ENCODE results near the gene PSRC1.

Gene PSRC1

GRCh38 chr1:109300650-109301151 lies 17.8 kb upstream of the PSRC1 start:
- DNase-seq (ENCODE audit: extremely low spot score): no peak
- TF ChIP-seq CTBP1 (IDR thresholded peaks at IDR 0.05; ENCODE audit: borderline replicate concordance): no peak
- no peak for TF ChIP-seq NFRKB (IDR thresholded peaks at IDR 0.05)
- no peak for TF ChIP-seq ARNT (IDR thresholded peaks at IDR 0.05)
- TF ChIP-seq FOXK2 (IDR thresholded peaks at IDR 0.05): no peak
- ChIA-PET POLR2A (no interaction called here), CTCF (no interaction called here)

- DNase-seq (ENCODE audit: extremely low spot score): no peak
- no peak for TF ChIP-seq TARDBP (IDR thresholded peaks at IDR 0.05)
- TF ChIP-seq L3MBTL2 (conservative IDR thresholded peaks at IDR 0.05): no peak
- no peak for TF ChIP-seq ARNT (IDR thresholded peaks at IDR 0.05)
- TF ChIP-seq LEF1 (IDR thresholded peaks at IDR 0.05; ENCODE audit: borderline replicate concordance): no peak
- TF ChIP-seq FOXA1 (IDR thresholded peaks at IDR 0.05): no peak
- TF ChIP-seq BHLHE40 (IDR thresholded peaks at IDR 0.05; ENCODE audit: borderline replicate concordance): no peak
- TF ChIP-seq FOXK2 (IDR thresholded peaks at IDR 0.05): no peak
- no peak for TF ChIP-seq SUZ12 (IDR thresholded peaks at IDR 0.05)
- TF ChIP-seq ELF4 (IDR thresholded peaks at IDR 0.05): no peak
- TF ChIP-seq CTBP1 (IDR thresholded peaks at IDR 0.05; ENCODE audit: borderline replicate concordance): no peak
- TF ChIP-seq FOXM1 (IDR thresholded peaks at IDR 0.05; ENCODE audit: borderline replicate concordance): no peak
- TF ChIP-seq NFRKB (IDR thresholded peaks at IDR 0.05): no peak
- CTCF ChIA-PET: no interaction called here
- POLR2A ChIA-PET: no interaction called here
Measured at GRCh38 chr1:109299558-109300343, 16.8 kb upstream of the PSRC1 start.

- TF ChIP-seq L3MBTL2 (conservative IDR thresholded peaks at IDR 0.05) (peak; percentile 52; the same call in 1 of the 2 replicates), FOXA1 (IDR thresholded peaks at IDR 0.05) (no peak)
- POLR2A ChIA-PET: no interaction called here
- CTCF ChIA-PET: no interaction called here
- no peak for DNase-seq (ENCODE audit: extremely low spot score)
Measured at GRCh38 chr1:109298666-109299557, 16.0 kb upstream of the PSRC1 start.

DNA sequence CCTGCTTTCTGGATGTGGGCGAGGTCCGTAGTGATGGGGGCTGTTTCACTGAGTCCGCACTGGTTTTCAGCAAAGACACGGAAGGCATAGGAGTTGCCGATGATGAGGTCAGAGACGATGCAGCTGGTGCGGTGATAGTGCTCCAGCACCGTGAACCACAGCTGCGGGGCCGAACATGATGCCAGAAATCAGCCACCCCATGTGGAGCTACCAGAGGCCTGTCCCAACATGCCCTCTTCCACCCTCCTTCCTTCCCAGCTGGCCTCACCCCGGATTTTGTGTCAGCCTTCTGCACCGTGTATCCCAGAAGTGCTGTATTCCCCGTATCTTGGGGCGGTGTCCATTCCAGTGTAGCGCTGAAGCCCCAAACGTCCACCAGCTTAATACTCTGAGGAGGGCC lies 13.8 kb upstream of the PSRC1 start:
- no peak for DNase-seq (ENCODE audit: extremely low spot score)

DNA sequence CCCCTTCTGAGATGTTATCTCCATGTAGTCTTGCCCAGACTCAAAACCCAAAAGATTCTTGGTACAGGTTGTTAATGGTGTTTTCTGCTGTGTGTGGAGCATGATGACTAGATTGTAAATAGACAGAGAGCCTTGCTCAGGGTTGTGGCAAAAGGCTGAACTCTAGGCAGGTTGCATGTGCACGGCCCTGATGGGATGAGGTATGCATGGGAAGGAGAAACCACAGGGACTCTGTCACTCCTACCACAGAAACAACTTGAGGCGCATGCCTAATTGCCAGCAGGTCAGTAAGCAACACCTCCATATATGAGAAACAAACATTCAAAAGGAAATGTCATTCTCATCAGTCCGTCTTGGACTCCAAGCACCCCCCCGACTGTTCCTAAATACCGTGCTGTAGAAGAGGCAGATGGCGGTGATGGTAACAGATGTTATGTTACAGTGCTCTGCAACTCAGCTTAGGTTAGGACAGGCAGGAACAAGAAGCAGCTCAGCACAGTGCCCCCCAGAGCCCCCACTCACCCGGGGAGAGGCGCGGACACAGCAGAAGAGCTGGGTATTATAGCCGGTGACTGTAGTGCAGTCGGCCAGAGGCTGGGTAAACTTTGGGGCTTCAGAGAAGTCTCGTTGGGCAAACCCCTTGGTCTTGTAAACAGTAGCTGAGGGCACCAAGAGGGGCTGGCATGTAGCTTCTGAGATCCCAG lies 12.9 kb upstream of the PSRC1 start:
- CTCF ChIA-PET: no interaction called here
- DNase-seq (ENCODE audit: extremely low spot score): no peak
- TF ChIP-seq TARDBP (IDR thresholded peaks at IDR 0.05): no peak
- TF ChIP-seq FOXA1 (IDR thresholded peaks at IDR 0.05): no peak
- TF ChIP-seq NFRKB (IDR thresholded peaks at IDR 0.05): no peak
- no peak for TF ChIP-seq BHLHE40 (IDR thresholded peaks at IDR 0.05; ENCODE audit: borderline replicate concordance)
- no peak for TF ChIP-seq FOXK2 (IDR thresholded peaks at IDR 0.05)
- no peak for TF ChIP-seq ZNF384 (IDR thresholded peaks at IDR 0.05)
- no peak for TF ChIP-seq FOXM1 (IDR thresholded peaks at IDR 0.05; ENCODE audit: borderline replicate concordance)
- TF ChIP-seq LEF1 (IDR thresholded peaks at IDR 0.05; ENCODE audit: borderline replicate concordance): no peak
- TF ChIP-seq ELF4 (IDR thresholded peaks at IDR 0.05): no peak
- no peak for TF ChIP-seq L3MBTL2 (conservative IDR thresholded peaks at IDR 0.05)
- TF ChIP-seq HDGF (IDR thresholded peaks at IDR 0.05; ENCODE audit: borderline replicate concordance): no peak
- no peak for TF ChIP-seq ARNT (IDR thresholded peaks at IDR 0.05)
- no peak for TF ChIP-seq PKNOX1 (IDR thresholded peaks at IDR 0.05)
- TF ChIP-seq CTBP1 (IDR thresholded peaks at IDR 0.05; ENCODE audit: borderline replicate concordance): no peak
- no peak for TF ChIP-seq SUZ12 (IDR thresholded peaks at IDR 0.05)
- TF ChIP-seq SP1 (IDR thresholded peaks at IDR 0.05): no peak
- POLR2A ChIA-PET: interaction anchor here (1.2 to 2.5 kb wide), 3 partner anchors 11 to 102 kb away, joined by 3 to 13 read pairs (median 4); partner anchors contain the start of genes PSRC1 and SORT1

More for the DNA sequence above, 13.8 kb upstream of the PSRC1 start:
- POLR2A ChIA-PET: interaction anchor here (1.2 to 2.5 kb wide), 3 partner anchors 12 to 101 kb away, joined by 3 to 13 read pairs (median 4); partner anchors contain the start of genes PSRC1 and SORT1
- no peak for TF ChIP-seq ZNF384 (IDR thresholded peaks at IDR 0.05)
- TF ChIP-seq TARDBP (IDR thresholded peaks at IDR 0.05): no peak
- no peak for TF ChIP-seq HDGF (IDR thresholded peaks at IDR 0.05; ENCODE audit: borderline replicate concordance)
- CTCF ChIA-PET: no interaction called here

GRCh38 chr1:109294481-109294880 lies 11.5 kb upstream of the PSRC1 start:
- no peak for DNase-seq (ENCODE audit: extremely low spot score)
- POLR2A ChIA-PET: no interaction called here

More at GRCh38 chr1:109294481-109294880, 11.5 kb upstream of the PSRC1 start:
- TF ChIP-seq BHLHE40 (IDR thresholded peaks at IDR 0.05; ENCODE audit: borderline replicate concordance): no peak
- no peak for TF ChIP-seq NFRKB (IDR thresholded peaks at IDR 0.05)
- TF ChIP-seq L3MBTL2 (conservative IDR thresholded peaks at IDR 0.05): no peak
- TF ChIP-seq FOXA1 (IDR thresholded peaks at IDR 0.05): no peak
- TF ChIP-seq FOXM1 (IDR thresholded peaks at IDR 0.05; ENCODE audit: borderline replicate concordance): no peak
- TF ChIP-seq HDGF (IDR thresholded peaks at IDR 0.05; ENCODE audit: borderline replicate concordance): no peak
- no peak for TF ChIP-seq SP1 (IDR thresholded peaks at IDR 0.05)
- no peak for TF ChIP-seq ZNF384 (IDR thresholded peaks at IDR 0.05)
- no peak for TF ChIP-seq TARDBP (IDR thresholded peaks at IDR 0.05)
- TF ChIP-seq ELF4 (IDR thresholded peaks at IDR 0.05): no peak
- CTCF ChIA-PET: no interaction called here

All from HEK293T (cell line).